ENCODE data around the gene APP. TPM values are rescaled to one million over a fixed set of nuclear protein-coding genes. Genes with fewer than 3 reads are reported as not detected.

Gene APP
- total RNA-seq, 2 donors from 2014 or later = 460 to 557 TPM

DNA sequence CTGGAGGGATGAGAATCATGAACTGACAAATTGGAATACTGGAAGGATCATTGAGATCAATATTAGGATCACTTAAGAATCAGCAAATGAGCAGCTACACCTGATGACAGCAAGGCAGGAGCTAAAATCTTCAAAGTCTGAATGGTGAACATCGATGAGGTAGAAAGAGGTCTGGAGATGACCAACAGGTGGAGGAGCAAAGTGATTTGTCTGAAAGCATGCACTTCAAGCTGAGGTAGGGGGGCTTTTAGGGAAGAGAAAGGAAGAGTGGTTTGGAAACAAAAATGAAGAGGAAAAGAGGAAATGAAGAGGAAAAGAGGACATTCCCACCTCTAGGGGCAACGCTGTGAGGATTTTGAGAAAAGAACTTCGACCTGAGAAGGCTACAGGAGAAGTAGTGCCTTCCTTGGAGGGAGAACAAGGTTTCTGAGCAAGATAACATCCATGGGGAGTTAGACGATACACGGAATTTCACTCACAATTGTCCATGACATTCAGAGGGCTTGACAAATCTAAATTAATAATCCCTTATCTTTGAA, 79.0 kb downstream of the APP start:
- Mint-ChIP-seq H3K27me3 (ENCODE audit: insufficient read depth) (no peaks in the 10 kb centered on the region), H3K9me3 (no peaks in the 10 kb centered on the region), H3K4me3 (no peak overlapping the region), H3K4me1 (peaks cover 34% of the 10 kb centered on the region), H3K36me3 (ENCODE audit: low read depth) (peaks cover 38% of the 10 kb centered on the region), H3K27ac (peak overlapping the region; percentile 22)
- no peak overlapping the region for H3K4me3 ChIP-seq (ENCODE audit: low read length)
- H3K27me3 ChIP-seq (ENCODE audit: control insufficient read depth, insufficient read depth, low read length, poor library complexity, severe bottlenecking) = no peaks in the 10 kb centered on the region
- peaks cover 4% of the 10 kb centered on the region for H3K4me1 ChIP-seq (ENCODE audit: control insufficient read depth, insufficient read depth, low read length)
- H3K27ac ChIP-seq (ENCODE audit: low read depth, low read length) = no peak overlapping the region
- H3K9me3 ChIP-seq (ENCODE audit: control insufficient read depth, low read length) = no peaks in the 10 kb centered on the region
- 87 to 93% methylated on average over 5 of the region's 5 CpGs for WGBS, 2 experiments (ENCODE audit: insufficient coverage in 1 of 2, insufficient read length in 1 of 2)
- DNase-seq = no peak
- H3K9ac ChIP-seq (ENCODE audit: extremely low read depth, low read length, poor library complexity, severe bottlenecking) = no peak overlapping the region
- TF ChIP-seq, protein P1, sequence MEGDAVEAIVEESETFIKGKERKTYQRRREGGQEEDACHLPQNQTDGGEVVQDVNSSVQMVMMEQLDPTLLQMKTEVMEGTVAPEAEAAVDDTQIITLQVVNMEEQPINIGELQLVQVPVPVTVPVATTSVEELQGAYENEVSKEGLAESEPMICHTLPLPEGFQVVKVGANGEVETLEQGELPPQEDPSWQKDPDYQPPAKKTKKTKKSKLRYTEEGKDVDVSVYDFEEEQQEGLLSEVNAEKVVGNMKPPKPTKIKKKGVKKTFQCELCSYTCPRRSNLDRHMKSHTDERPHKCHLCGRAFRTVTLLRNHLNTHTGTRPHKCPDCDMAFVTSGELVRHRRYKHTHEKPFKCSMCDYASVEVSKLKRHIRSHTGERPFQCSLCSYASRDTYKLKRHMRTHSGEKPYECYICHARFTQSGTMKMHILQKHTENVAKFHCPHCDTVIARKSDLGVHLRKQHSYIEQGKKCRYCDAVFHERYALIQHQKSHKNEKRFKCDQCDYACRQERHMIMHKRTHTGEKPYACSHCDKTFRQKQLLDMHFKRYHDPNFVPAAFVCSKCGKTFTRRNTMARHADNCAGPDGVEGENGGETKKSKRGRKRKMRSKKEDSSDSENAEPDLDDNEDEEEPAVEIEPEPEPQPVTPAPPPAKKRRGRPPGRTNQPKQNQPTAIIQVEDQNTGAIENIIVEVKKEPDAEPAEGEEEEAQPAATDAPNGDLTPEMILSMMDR (conservative IDR thresholded peaks at IDR 0.05) = peak; percentile 73
- H3K36me3 ChIP-seq (ENCODE audit: control insufficient read depth, insufficient read depth, low read length) = peaks cover 49% of the 10 kb centered on the region

DNA sequence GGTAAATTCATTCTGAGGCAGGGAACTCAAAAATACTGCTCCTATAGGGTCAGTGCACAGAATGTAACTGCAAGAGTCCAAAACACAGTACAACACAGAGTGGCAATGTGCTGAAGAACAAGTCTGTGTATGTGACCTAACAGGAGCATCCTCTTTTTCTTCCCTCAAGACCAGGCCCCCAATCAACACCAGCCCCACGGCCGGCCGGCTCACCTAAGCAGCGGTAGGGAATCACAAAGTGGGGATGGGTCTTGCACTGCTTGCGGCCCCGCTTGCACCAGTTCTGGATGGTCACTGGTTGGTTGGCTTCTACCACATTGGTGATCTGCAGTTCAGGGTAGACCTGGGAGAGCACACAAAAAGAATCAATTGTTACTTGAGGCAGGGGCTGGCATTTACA, 80.8 kb downstream of the APP start:
- H3K4me1 Mint-ChIP-seq = peaks cover 34% of the 10 kb centered on the region
- peak overlapping the region; percentile 19 for H3K27ac Mint-ChIP-seq
- Histone ChIP-seq H3K27me3 (ENCODE audit: control insufficient read depth, insufficient read depth, low read length, poor library complexity, severe bottlenecking) (no peaks in the 10 kb centered on the region), H3K27ac (ENCODE audit: low read depth, low read length) (no peak overlapping the region), H3K4me1 (ENCODE audit: control insufficient read depth, insufficient read depth, low read length) (peaks cover 4% of the 10 kb centered on the region), H3K9me3 (ENCODE audit: control insufficient read depth, low read length) (peaks cover 7% of the 10 kb centered on the region), H3K36me3 (ENCODE audit: control insufficient read depth, insufficient read depth, low read length) (peaks cover 58% of the 10 kb centered on the region), H3K4me3 (ENCODE audit: low read length) (no peak overlapping the region), H3K9ac (ENCODE audit: extremely low read depth, low read length, poor library complexity, severe bottlenecking) (no peak overlapping the region)
- H3K9me3 Mint-ChIP-seq = no peaks in the 10 kb centered on the region
- H3K27me3 Mint-ChIP-seq (ENCODE audit: insufficient read depth) = no peaks in the 10 kb centered on the region
- WGBS, 2 experiments (ENCODE audit: insufficient coverage in 1 of 2, insufficient read length in 1 of 2) = 86 to 87% methylated on average over 2 to 6 of the region's 6 CpGs
- peaks cover 43% of the 10 kb centered on the region for H3K36me3 Mint-ChIP-seq (ENCODE audit: low read depth)
- DNase-seq = no peak
- H3K4me3 Mint-ChIP-seq = no peak overlapping the region
- TF ChIP-seq, protein P1 (conservative IDR thresholded peaks at IDR 0.05) = no peak

DNA sequence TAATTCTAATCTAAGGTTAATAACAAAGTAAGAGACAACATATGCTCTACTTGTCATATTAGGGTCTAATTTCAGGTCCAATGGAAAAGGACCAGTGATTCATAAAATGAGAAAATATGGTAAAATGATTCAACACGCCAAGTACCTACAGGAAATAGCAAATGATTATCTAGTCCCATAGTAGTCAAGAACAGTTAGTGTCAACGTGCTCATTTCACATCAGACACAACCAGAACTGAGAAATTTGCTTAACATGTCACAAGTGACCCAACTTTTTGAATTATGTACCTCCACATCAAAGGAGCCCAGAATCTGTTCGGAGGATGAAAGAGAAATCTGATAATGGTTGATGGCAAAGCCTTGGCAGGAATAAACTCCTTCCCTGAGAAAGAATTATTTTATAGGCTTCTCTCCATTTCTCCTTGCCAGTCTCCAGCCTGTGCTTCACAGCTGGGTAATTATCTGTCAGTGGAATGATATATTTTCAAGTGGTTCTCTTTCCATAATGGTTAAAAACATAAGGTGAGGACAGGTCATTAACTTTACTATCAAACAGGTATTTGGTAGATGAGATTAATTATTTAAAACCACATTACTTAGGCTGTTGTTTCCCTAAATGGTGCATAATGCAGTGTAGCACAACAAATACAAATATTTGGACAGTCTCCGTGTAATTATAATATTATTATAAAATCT, 83.2 kb downstream of the APP start:
- H3K27me3 ChIP-seq (ENCODE audit: control insufficient read depth, insufficient read depth, low read length, poor library complexity, severe bottlenecking) = no peaks in the 10 kb centered on the region
- H3K9me3 ChIP-seq (ENCODE audit: control insufficient read depth, low read length) = peaks cover 11% of the 10 kb centered on the region
- H3K4me1 Mint-ChIP-seq = peaks cover 35% of the 10 kb centered on the region
- H3K4me3 ChIP-seq (ENCODE audit: low read length) = no peak overlapping the region
- peaks cover 62% of the 10 kb centered on the region for H3K36me3 ChIP-seq (ENCODE audit: control insufficient read depth, insufficient read depth, low read length)
- no peaks in the 10 kb centered on the region for H3K27me3 Mint-ChIP-seq (ENCODE audit: insufficient read depth)
- H3K4me3 Mint-ChIP-seq = no peak overlapping the region
- no peak overlapping the region for H3K27ac Mint-ChIP-seq
- H3K9me3 Mint-ChIP-seq = no peaks in the 10 kb centered on the region
- peaks cover 3% of the 10 kb centered on the region for H3K4me1 ChIP-seq (ENCODE audit: control insufficient read depth, insufficient read depth, low read length)
- H3K36me3 Mint-ChIP-seq (ENCODE audit: low read depth) = peaks cover 54% of the 10 kb centered on the region
- H3K9ac ChIP-seq (ENCODE audit: extremely low read depth, low read length, poor library complexity, severe bottlenecking) = no peak overlapping the region
- TF ChIP-seq, protein P1 (conservative IDR thresholded peaks at IDR 0.05) = no peak
- 92 to 98% methylated on average over 2 to 3 of the region's 4 CpGs for WGBS, 2 experiments (ENCODE audit: insufficient coverage in 1 of 2, insufficient read length in 1 of 2)
- H3K27ac ChIP-seq (ENCODE audit: low read depth, low read length) = no peak overlapping the region
- no peak for DNase-seq

All from endodermal cell (in vitro differentiated cells).